Subcutaneous abdominal adipose tissue (tissue), 5 donors: ENCODE data around the gene B3GNT2.
"Not testable (repeated sequence)": the region's sequence is repeated elsewhere in the genome, so short reads cannot be mapped to it uniquely, and the experiment has no call there.

ENCODE experiments used
- H3K27ac ChIP-seq: one replicate; pipeline ENCODE4 v1.7.0; 2013; ENCODE audit warnings: low read depth, mild to moderate bottlenecking, inconsistent platforms, low read length, moderate library complexity
- H3K27me3 ChIP-seq, 5 donors: one replicate each; pipeline ENCODE4 v1.7.0; 2013; ENCODE audit warnings: low read length in 5 of 5, inconsistent platforms in 1 of 5; ENCODE audit not compliant: control insufficient read depth in 5 of 5, insufficient read depth in 4 of 5
- H3K36me3 ChIP-seq, 5 donors: one replicate each; pipeline ENCODE4 v1.7.0; 2013; ENCODE audit warnings: low read length in 5 of 5; ENCODE audit not compliant: control insufficient read depth in 5 of 5, insufficient read depth in 5 of 5
- H3K4me1 ChIP-seq, 5 donors: one replicate each; pipeline ENCODE4 v1.7.0; 2013; ENCODE audit warnings: low read length in 5 of 5, mild to moderate bottlenecking in 3 of 5, moderate library complexity in 1 of 5; ENCODE audit not compliant: control insufficient read depth in 5 of 5, insufficient read depth in 5 of 5
- H3K4me3 ChIP-seq, 5 donors: one replicate each; pipeline ENCODE4 v1.7.0; 2013; ENCODE audit warnings: low read length in 5 of 5, low read depth in 1 of 5
- H3K9ac ChIP-seq, 5 donors: one replicate each; pipeline ENCODE4 v1.7.0; 2013; ENCODE audit warnings: low read length in 5 of 5, mild to moderate bottlenecking in 4 of 5, moderate library complexity in 3 of 5
- H3K9me3 ChIP-seq, 5 donors: one replicate each; pipeline ENCODE4 v1.7.0; 2013; ENCODE audit warnings: low read length in 5 of 5; ENCODE audit not compliant: control insufficient read depth in 5 of 5
- donor health status: healthy.
- donor health status: healthy.
- donor health status: healthy.
- donor health status: healthy.
- donor health status: healthy.

B3GNT2 gene, protein sequence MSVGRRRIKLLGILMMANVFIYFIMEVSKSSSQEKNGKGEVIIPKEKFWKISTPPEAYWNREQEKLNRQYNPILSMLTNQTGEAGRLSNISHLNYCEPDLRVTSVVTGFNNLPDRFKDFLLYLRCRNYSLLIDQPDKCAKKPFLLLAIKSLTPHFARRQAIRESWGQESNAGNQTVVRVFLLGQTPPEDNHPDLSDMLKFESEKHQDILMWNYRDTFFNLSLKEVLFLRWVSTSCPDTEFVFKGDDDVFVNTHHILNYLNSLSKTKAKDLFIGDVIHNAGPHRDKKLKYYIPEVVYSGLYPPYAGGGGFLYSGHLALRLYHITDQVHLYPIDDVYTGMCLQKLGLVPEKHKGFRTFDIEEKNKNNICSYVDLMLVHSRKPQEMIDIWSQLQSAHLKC

DNA sequence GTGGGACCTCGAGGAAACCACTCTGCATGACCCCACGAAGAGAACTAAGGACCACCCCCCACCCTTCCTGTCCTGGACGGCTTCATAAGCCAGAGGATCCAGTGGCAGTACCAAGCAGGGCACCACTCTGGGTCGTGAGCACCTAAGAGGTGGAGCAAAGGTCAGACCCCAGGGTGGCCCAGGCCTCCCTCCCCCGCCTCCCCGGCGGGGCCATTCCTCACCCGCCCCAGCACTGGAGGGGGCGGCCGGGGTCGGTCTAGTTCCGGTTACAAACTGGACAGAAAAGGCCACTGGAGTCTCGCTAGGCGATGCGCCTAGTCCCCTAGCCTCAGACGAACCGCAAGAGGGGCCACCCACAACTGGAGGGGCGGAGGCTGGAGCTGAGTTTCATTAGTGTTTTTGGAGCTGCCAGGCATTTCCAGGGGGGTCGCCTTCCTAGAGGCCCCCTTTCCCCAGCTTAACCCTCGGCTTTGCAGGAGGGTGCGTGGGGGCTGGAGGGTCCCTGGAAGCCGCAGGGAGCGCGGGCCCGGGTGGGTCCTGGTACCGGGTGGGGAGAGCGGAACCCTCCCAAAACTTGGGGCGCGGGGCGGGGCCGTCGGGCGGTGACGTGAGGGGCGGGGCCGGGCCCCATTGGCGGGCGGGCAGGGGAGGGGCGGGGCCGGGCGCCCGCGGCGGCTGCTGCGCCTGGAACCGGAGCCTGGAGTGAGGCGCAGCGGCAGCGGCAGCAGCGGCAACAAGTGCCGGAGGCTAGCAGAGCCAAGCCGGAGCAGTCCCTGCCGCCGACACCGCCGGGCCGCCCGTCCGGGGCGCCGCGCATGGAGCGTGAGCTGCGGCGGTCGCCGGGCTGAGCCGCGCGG lies at the start of gene B3GNT2:
B3GNT2 (plus strand) TSS at position 695 of the 857 bp plus-strand sequence. CDS start 26,106 bp downstream, outside the sequence.
- Histone ChIP-seq H3K27ac (peak within 1 kb of the TSS; percentile 90), H3K9ac (peak within 1 kb of the TSS in 4 of 5 donors; percentile 88 to 97 (median 90)), H3K9me3 (no peaks in the 10 kb centered on the region), H3K27me3 (no peaks in the 10 kb centered on the region), H3K36me3 (no peaks in the 10 kb centered on the region), H3K4me1 (peaks cover 0 to 38% (median 36%) of the 10 kb centered on the region in 5 donors), H3K4me3 (peak within 1 kb of the TSS; percentile 81 to 94 (median 91))

DNA sequence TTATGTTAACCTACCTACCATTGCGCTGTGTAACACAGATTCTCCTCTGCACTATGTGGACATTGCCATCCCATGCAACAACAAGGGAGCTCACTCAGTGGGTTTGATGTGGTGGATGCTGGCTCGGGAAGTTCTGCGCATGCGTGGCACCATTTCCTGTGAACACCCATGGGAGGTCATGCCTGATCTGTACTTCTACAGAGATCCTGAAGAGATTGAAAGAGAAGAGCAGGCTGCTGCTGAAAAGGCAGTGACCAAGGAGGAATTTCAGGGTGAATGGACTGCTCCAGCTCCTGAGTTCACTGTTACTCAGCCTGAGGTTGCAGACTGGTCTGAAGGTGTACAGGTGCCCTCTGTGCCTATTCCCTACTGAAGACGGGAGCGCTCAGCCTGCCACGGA lies 49.1 kb upstream of the B3GNT2 start:
- H3K4me3 ChIP-seq, H3K9ac ChIP-seq, H3K27me3 ChIP-seq, H3K27ac ChIP-seq, H3K9me3 ChIP-seq, H3K36me3 ChIP-seq: not testable (repeated sequence)
- H3K4me1 ChIP-seq = peaks cover 0 to 12% (median 6%) of the 10 kb centered on the region in 5 donors

DNA sequence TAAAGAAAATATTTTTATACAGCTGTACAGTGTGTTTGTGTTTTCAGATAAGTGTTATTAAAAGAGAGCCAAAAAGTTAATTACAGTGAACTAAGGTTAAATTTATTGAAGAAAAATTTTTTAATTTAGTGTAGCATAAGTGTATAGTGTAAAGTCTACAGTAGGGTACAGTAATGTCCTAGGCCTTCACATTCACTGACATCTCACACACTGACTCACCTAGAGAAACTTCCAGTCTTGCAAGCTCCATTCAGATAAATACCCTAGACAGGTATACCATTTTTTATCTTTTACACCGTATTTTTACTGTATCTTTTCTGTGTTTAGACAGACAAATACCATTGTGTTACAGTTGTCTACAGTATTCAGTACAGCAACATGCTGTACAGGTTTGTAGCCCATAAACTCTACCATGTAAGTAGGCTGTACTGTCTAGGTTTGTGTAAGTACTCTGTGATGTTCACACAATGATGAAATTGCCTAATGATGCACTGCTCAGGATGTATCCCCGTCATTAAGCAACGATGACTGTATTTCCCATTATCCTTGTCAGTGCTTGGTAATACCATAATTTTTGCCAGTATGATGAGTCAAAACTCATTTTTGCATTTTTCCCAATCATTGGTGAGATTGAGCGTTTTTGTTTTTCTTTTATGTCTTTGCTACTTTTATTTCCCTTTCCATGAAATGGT lies 48.2 kb upstream of the B3GNT2 start:
- Histone ChIP-seq H3K36me3 (no peaks in the 10 kb centered on the region), H3K9me3 (no peaks in the 10 kb centered on the region), H3K27me3 (no peaks in the 10 kb centered on the region), H3K4me1 (peaks cover 0 to 12% (median 6%) of the 10 kb centered on the region in 5 donors), H3K4me3 (no peak overlapping the region), H3K27ac (no peak overlapping the region), H3K9ac (no peak overlapping the region)

DNA sequence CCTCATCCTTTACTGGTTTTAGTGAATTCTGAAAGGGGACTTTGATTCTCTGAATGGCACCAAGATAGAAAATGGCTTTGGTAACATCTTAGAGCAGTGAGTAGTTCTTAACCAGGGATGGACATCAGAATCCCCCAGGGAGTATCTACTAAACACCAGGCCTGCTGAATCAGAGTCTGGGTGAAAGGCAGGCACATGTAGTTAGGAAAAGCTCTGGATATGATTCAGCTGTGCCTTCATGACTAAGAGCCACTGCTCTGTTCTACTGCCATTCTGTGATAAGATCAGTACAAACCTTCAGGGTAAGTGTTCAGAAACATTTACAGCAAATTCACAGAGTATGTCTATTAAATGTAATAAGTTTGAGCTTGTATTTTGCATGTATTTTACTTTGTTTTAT lies 46.2 kb upstream of the B3GNT2 start:
- H3K9me3 ChIP-seq = no peaks in the 10 kb centered on the region
- no peaks in the 10 kb centered on the region for H3K27me3 ChIP-seq
- peak overlapping the region; percentile 13 for H3K27ac ChIP-seq

DNA sequence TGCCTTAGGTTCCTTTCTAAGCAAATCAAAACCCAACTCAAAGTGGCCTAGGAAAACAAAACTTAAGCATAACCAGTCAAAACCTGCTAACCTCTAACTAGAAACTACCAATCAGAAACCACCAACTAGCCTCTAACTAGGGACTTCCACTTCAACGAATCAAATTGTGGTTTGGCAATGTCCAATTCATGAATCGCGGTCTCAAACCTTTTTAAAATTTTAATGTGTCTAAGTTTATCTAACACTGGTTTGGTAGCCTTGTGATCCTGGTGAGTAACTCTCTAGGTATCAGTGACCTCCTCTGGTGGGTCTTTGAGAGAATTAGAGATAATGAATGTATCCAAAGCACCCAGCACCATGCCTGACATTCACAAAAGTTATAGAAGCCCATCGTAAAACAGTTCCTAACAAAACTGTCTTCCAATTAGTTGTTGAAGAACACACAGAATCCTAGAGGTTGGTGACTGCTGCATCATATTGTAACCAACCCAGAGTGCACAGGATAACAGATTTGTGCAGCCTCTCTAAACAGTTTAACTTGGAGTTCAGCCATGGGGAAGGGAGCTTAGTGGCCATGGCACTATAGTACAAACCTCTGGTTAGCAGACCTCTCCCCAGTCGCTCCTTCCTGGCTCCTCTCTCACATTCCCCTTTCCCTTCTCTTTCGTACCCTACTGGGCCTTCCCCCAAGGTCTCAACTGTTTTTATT lies 45.2 kb upstream of the B3GNT2 start:
- Histone ChIP-seq H3K27me3 (no peaks in the 10 kb centered on the region), H3K4me1 (peaks cover 0 to 12% (median 6%) of the 10 kb centered on the region in 5 donors), H3K27ac (no peak overlapping the region), H3K9me3 (peaks cover 0 to 8% (median 3%) of the 10 kb centered on the region in 5 donors), H3K36me3 (no peaks in the 10 kb centered on the region), H3K4me3 (no peak overlapping the region), H3K9ac (no peak overlapping the region)

More for the DNA sequence above, 46.2 kb upstream of the B3GNT2 start:
- Histone ChIP-seq H3K4me3 (no peak overlapping the region), H3K9ac (peak overlapping the region in 1 of 5 donors; percentile 28), H3K4me1 (peaks cover 0 to 12% (median 6%) of the 10 kb centered on the region in 5 donors), H3K36me3 (no peaks in the 10 kb centered on the region)

DNA sequence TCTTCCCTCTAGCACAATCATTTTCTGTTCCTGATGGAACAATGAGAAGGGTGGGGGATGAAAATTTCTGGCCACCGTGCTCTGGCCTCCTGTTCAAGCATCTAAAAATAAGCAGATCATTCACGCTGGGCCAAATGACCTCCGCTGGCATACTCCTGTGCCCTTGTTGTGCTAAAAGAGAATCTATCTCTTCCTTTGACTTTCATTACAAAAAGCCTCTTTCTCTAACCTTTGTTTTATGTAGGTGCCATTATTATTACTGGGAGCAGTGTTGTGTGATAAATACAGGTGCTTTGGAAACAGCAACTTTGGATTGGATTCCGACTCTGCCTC lies 44.6 kb upstream of the B3GNT2 start:
- H3K4me1 ChIP-seq = peaks cover 0 to 12% (median 6%) of the 10 kb centered on the region in 5 donors
- no peak overlapping the region for H3K9ac ChIP-seq
- no peaks in the 10 kb centered on the region for H3K36me3 ChIP-seq
- H3K9me3 ChIP-seq = peaks cover 0 to 8% (median 3%) of the 10 kb centered on the region in 5 donors
- no peak overlapping the region for H3K27ac ChIP-seq
- no peak overlapping the region for H3K4me3 ChIP-seq
- no peaks in the 10 kb centered on the region for H3K27me3 ChIP-seq

DNA sequence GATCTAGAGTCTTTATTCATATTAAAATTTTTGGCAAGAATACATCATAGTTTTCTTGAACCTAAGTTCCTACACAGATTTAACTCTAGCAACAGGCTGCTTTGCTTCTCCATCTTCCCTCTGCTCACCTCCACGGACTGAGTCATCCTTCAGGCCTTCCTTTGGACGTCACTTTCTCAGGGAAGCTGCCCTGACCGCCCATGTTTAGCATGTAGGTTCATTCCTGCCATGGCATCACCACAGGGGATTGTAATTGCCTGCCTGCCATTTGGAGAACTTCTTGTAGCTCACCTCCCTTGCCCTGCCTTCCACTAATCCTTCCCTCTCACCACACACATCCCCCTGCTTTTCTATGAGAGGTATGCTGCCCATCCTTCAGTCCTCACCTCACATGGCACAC lies 43.9 kb upstream of the B3GNT2 start:
- Histone ChIP-seq H3K36me3 (no peaks in the 10 kb centered on the region), H3K4me1 (peaks cover 0 to 12% (median 6%) of the 10 kb centered on the region in 5 donors), H3K9me3 (peaks cover 0 to 8% (median 3%) of the 10 kb centered on the region in 5 donors), H3K27me3 (no peaks in the 10 kb centered on the region), H3K27ac (no peak overlapping the region), H3K9ac (no peak overlapping the region), H3K4me3 (no peak overlapping the region)

DNA sequence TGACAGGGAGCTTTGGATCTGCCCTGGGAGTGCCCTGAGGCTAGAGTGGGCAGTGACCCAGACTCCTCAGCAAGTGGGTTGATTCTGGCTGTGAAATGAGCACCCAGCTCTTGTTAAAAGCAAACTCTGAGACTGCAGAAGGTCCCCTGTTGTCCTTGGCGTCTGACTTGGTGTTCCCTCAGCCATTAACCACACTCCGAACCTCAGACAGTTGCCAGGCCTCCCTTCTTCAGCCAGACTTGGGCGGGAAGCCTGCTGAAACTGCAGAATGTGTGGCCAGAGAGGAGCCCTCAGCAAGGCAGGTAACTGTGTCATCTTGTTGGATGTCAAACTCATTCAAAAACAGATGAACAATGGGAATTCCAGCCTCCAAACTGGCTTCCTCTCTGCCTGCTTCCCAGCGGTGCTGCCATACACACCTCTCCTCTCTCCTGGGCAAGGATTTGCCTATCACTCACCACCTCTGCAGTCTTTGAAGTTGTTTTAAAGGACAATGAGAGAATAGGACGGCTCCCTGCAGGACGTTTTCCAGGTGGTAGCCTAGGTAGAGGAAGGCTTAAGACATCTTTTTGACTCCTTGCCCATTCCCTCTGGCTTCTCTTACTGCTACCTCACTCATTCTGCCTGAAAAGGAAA lies 38.9 kb upstream of the B3GNT2 start:
- H3K4me1 ChIP-seq = peaks cover 0 to 6% (median 0%) of the 10 kb centered on the region in 5 donors

More for the DNA sequence above, 38.9 kb upstream of the B3GNT2 start:
- Histone ChIP-seq H3K9me3 (peaks cover 0 to 8% (median 3%) of the 10 kb centered on the region in 5 donors), H3K36me3 (no peaks in the 10 kb centered on the region), H3K27ac (no peak overlapping the region), H3K4me3 (no peak overlapping the region), H3K9ac (no peak overlapping the region), H3K27me3 (no peaks in the 10 kb centered on the region)
